Measurements from ENCODE around the gene SNX32. TPM values are rescaled to one million over a fixed set of nuclear protein-coding genes. Genes with fewer than 3 reads are reported as not detected.
A peak's percentile ranks its signal among the peaks of the same experiment; 100 is the strongest.

Gene SNX32
- total and polyA plus RNA-seq, 2 of the 13 experiments (the other 11 are each of a cell fraction or from before 2014, with no cell fraction given), result 0.09 to 0.34 TPM

GRCh38 chr11:65871811-65872548 is 38.2 kb downstream of the SNX32 start:
- ChIA-PET POLR2A (interaction anchor here (1.2 to 8.9 kb wide), 5 partner anchors 13 to 131 kb away, joined by 3 to 81 read pairs (median 6); partner anchors contain the start of genes CCDC85B, CFL1, FIBP and MUS81), CTCF (ENCODE audit: low intra/inter-chr PET ratio, low total read pairs) (no interaction called here)
- H3K9me3 ChIP-seq (ENCODE audit: low read length), result no peaks in the 10 kb centered on the region
- H3K79me2 ChIP-seq (ENCODE audit: insufficient read depth, low read length), result no peaks in the 10 kb centered on the region
- H3K27me3 ChIP-seq (ENCODE audit: control insufficient read depth in 1 of 2, insufficient read depth in 2 of 2, low read length in 2 of 2), result no peaks in the 10 kb centered on the region; a peak in 1 of 5 replicates
- ATAC-seq (peak; percentile 47), FAIRE-seq (no peak), DNase-seq (ENCODE audit: low spot score) (no peak)
- H3K4me2 ChIP-seq (ENCODE audit: low read depth, low read length), result peak overlapping the region; percentile 71
- H3K4me1 ChIP-seq (ENCODE audit: insufficient read depth, low read length), result peaks cover 27% of the 10 kb centered on the region
- H2AFZ ChIP-seq (ENCODE audit: low read length), result no peak overlapping the region
- peak overlapping the region; percentile 58 to 73 (median 63); a peak in 4 of 6 replicates for H3K4me3 ChIP-seq (replicated peaks in 1 of 3; ENCODE audit: insufficient read depth in 1 of 3, low read depth in 2 of 3, low read length in 3 of 3)
- H3K36me3 ChIP-seq (replicated peaks in 1 of 2; ENCODE audit: control insufficient read depth in 1 of 2, insufficient read depth in 2 of 2, low read length in 2 of 2), result peaks cover 0 to 10% of the 10 kb centered on the region in 2 experiments; a peak in 1 of 5 replicates
- H3K9ac ChIP-seq (ENCODE audit: insufficient read depth, low read depth, low read length), result peak overlapping the region; percentile 69
- no TSS peak for BruUV-seq (replicated peaks)
- 40% methylated on average over 2 of the region's 26 CpGs for WGBS (ENCODE audit: low lambda C conversion rate)
- no peaks in the 10 kb centered on the region for H4K20me1 ChIP-seq (ENCODE audit: insufficient read depth, low read length)
- intact Hi-C loops (cut with micrococcal nuclease; ENCODE audit: unreplicated experiment) (no loop called here), in situ Hi-C loops (cut with HindIII; ENCODE audit: extremely low pct_ligation_motif_present, low pct_unique_long_range_greater_than_20kb) (no loop called here)
- H3K27ac ChIP-seq (ENCODE audit: extremely low read length, insufficient read depth, low read length), result no peak overlapping the region
- TF ChIP-seq, protein P1, sequence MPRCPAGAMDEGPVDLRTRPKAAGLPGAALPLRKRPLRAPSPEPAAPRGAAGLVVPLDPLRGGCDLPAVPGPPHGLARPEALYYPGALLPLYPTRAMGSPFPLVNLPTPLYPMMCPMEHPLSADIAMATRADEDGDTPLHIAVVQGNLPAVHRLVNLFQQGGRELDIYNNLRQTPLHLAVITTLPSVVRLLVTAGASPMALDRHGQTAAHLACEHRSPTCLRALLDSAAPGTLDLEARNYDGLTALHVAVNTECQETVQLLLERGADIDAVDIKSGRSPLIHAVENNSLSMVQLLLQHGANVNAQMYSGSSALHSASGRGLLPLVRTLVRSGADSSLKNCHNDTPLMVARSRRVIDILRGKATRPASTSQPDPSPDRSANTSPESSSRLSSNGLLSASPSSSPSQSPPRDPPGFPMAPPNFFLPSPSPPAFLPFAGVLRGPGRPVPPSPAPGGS (CRISPR knock-in tag; IDR thresholded peaks at IDR 0.05), result 0 out of 2 replicates have a peak, but pooled peaks have one; percentile 42
- no peak for TF ChIP-seq CENPBD1 (CRISPR knock-in tag; IDR thresholded peaks at IDR 0.05; ENCODE audit: borderline replicate concordance, low read depth)
- no peak for TF ChIP-seq ZBTB42 (CRISPR knock-in tag; IDR thresholded peaks at IDR 0.05)
- TF ChIP-seq ZFX (CRISPR knock-in tag; IDR thresholded peaks at IDR 0.05; ENCODE audit: low read depth), result peak; percentile 55
- TF ChIP-seq UBTF (CRISPR knock-in tag; IDR thresholded peaks at IDR 0.05), result 0 out of 2 replicates have a peak, but pooled peaks have one; percentile 34
- TF ChIP-seq, protein P2, sequence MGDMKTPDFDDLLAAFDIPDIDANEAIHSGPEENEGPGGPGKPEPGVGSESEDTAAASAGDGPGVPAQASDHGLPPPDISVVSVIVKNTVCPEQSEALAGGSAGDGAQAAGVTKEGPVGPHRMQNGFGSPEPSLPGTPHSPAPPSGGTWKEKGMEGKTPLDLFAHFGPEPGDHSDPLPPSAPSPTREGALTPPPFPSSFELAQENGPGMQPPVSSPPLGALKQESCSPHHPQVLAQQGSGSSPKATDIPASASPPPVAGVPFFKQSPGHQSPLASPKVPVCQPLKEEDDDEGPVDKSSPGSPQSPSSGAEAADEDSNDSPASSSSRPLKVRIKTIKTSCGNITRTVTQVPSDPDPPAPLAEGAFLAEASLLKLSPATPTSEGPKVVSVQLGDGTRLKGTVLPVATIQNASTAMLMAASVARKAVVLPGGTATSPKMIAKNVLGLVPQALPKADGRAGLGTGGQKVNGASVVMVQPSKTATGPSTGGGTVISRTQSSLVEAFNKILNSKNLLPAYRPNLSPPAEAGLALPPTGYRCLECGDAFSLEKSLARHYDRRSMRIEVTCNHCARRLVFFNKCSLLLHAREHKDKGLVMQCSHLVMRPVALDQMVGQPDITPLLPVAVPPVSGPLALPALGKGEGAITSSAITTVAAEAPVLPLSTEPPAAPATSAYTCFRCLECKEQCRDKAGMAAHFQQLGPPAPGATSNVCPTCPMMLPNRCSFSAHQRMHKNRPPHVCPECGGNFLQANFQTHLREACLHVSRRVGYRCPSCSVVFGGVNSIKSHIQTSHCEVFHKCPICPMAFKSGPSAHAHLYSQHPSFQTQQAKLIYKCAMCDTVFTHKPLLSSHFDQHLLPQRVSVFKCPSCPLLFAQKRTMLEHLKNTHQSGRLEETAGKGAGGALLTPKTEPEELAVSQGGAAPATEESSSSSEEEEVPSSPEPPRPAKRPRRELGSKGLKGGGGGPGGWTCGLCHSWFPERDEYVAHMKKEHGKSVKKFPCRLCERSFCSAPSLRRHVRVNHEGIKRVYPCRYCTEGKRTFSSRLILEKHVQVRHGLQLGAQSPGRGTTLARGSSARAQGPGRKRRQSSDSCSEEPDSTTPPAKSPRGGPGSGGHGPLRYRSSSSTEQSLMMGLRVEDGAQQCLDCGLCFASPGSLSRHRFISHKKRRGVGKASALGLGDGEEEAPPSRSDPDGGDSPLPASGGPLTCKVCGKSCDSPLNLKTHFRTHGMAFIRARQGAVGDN (CRISPR knock-in tag; IDR thresholded peaks at IDR 0.05), result peak; percentile 26; the same call in 1 of the 2 replicates
- no peak for TF ChIP-seq RBFOX2 (IDR thresholded peaks at IDR 0.05; ENCODE audit: low read depth, low read length)
- peak; percentile 28 for TF ChIP-seq TEAD3 (CRISPR knock-in tag; optimal IDR thresholded peaks at IDR 0.05; ENCODE audit: borderline replicate concordance)
- TF ChIP-seq SMAD1 (CRISPR knock-in tag; IDR thresholded peaks at IDR 0.05; ENCODE audit: borderline replicate concordance, low read depth), result 0 out of 2 replicates have a peak, but pooled peaks have one; percentile 20
- peak; percentile 18; the same call in 1 of the 2 replicates for TF ChIP-seq CTCF (CRISPR knock-in tag; IDR thresholded peaks at IDR 0.05)
- TF ChIP-seq ZNF274 (CRISPR knock-in tag; IDR thresholded peaks at IDR 0.05), result peak; percentile 17; the same call in 1 of the 2 replicates
- 0 out of 2 replicates have a peak, but pooled peaks have one; percentile 45 for TF ChIP-seq ZFY (CRISPR knock-in tag; IDR thresholded peaks at IDR 0.05)
